ENCODE data around the gene RNF215.

DNA sequence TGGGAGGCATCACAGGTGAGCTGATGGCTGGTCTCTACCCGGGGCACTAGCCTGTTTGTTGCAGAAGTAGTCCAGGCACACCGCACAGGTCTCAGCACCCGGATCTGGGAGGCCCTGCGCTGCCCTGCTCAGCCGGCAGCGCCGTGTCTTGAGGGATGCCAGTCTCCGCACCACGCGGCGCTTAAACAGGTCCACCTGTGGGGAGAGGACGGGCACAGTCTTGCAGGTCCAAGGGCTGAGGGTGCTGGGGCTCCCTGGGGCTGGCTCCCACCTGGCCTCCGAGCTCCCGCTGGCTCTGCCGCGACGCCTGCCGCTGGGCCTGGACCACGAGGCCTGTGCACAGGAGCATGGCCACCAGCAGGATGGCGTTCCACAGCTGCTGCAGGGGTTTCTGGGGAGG, 7.2 kb downstream of the RNF215 start:
- TF ChIP-seq, protein P1, sequence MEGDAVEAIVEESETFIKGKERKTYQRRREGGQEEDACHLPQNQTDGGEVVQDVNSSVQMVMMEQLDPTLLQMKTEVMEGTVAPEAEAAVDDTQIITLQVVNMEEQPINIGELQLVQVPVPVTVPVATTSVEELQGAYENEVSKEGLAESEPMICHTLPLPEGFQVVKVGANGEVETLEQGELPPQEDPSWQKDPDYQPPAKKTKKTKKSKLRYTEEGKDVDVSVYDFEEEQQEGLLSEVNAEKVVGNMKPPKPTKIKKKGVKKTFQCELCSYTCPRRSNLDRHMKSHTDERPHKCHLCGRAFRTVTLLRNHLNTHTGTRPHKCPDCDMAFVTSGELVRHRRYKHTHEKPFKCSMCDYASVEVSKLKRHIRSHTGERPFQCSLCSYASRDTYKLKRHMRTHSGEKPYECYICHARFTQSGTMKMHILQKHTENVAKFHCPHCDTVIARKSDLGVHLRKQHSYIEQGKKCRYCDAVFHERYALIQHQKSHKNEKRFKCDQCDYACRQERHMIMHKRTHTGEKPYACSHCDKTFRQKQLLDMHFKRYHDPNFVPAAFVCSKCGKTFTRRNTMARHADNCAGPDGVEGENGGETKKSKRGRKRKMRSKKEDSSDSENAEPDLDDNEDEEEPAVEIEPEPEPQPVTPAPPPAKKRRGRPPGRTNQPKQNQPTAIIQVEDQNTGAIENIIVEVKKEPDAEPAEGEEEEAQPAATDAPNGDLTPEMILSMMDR (conservative IDR thresholded peaks at IDR 0.05 in 1 of 2, IDR thresholded peaks at IDR 0.05 in 1 of 2; ENCODE audit: extremely low read depth in 1 of 2, insufficient read depth in 1 of 2, low read depth in 1 of 2, low read length in 2 of 2), result no peak
- no peak for TF ChIP-seq EZH2 (IDR thresholded peaks at IDR 0.05; ENCODE audit: borderline replicate concordance, low read length)

Measured in mammary epithelial cell (primary cell).